Bronchial epithelial cell (primary cell): Measurements from ENCODE around the gene DKKL1. TPM values are rescaled to one million over a fixed set of nuclear protein-coding genes. Genes with fewer than 3 reads are reported as not detected.

Experiments used
- DNase-seq: peaks from one replicate; pipeline ENCODE4 v3.0.0-alpha.2; 2010; ENCODE audit warnings: low read depth
- FAIRE-seq: peaks from 2 replicates; lab custom pipeline; 2011; peaks lifted over from hg19 to GRCh38; lab: Jason Lieb, UNC
- H3K27me3 ChIP-seq: 2 replicates; pipeline ENCODE4 v1.5.1; 2011; ENCODE audit warnings: low read length; ENCODE audit not compliant: control insufficient read depth, insufficient read depth
- H3K36me3 ChIP-seq: 2 replicates; pipeline ENCODE4 v1.5.1; 2011; ENCODE audit warnings: low read length; ENCODE audit not compliant: control insufficient read depth, insufficient read depth
- H3K4me3 ChIP-seq: 2 replicates; pipeline ENCODE4 v1.5.1; 2011; ENCODE audit warnings: mild to moderate bottlenecking, low read depth, low read length, control low read depth
- total RNA-seq: library from RNA; depleted of rRNA; stranded (reverse); fragments of >200 nt; gene quantifications from 2 replicates; pipeline ENCODE4 v1.2.1, GENCODE V29; 2014
- TF ChIP-seq, protein P1 (sequence below): IDR thresholded peaks from 2 replicates; pipeline ENCODE4 v1.5.1; 2011; ENCODE audit warnings: mild to moderate bottlenecking, moderate library complexity, low read length, control low read depth, inconsistent platforms; ENCODE audit not compliant: insufficient read depth, severe bottlenecking

Gene DKKL1
- total RNA-seq, 1 donor from 2014 or later = not detected

DNA sequence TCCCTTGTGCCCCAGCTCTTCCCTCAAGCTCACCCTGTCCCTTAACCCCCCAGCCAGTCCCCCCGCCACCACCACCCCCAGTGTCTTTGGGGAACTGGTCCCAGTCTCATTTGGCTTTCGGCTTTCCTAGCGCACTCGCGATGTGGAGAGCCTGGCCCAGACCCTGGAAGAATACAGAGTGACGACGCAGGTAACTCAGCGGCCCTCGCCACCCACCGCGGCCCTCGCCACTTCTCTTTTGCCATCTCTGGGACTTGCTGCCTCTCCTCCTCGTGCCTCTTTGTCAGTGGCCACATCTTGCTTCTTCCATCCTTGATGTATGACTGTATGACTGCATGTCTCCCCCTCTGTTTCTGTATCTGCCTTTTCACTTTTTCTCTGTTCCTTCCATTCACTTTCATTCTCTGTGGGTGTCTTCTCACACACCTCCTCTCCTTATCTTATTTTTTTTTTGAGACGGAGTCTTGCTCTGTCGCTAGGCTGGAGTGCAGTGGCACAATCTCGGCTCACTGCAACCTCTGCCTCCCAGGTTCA lies 43.9 kb downstream of the DKKL1 start:
- no peaks in the 10 kb centered on the region for H3K36me3 ChIP-seq
- FAIRE-seq = no peak
- TF ChIP-seq, protein P1, sequence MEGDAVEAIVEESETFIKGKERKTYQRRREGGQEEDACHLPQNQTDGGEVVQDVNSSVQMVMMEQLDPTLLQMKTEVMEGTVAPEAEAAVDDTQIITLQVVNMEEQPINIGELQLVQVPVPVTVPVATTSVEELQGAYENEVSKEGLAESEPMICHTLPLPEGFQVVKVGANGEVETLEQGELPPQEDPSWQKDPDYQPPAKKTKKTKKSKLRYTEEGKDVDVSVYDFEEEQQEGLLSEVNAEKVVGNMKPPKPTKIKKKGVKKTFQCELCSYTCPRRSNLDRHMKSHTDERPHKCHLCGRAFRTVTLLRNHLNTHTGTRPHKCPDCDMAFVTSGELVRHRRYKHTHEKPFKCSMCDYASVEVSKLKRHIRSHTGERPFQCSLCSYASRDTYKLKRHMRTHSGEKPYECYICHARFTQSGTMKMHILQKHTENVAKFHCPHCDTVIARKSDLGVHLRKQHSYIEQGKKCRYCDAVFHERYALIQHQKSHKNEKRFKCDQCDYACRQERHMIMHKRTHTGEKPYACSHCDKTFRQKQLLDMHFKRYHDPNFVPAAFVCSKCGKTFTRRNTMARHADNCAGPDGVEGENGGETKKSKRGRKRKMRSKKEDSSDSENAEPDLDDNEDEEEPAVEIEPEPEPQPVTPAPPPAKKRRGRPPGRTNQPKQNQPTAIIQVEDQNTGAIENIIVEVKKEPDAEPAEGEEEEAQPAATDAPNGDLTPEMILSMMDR = no peak

DNA sequence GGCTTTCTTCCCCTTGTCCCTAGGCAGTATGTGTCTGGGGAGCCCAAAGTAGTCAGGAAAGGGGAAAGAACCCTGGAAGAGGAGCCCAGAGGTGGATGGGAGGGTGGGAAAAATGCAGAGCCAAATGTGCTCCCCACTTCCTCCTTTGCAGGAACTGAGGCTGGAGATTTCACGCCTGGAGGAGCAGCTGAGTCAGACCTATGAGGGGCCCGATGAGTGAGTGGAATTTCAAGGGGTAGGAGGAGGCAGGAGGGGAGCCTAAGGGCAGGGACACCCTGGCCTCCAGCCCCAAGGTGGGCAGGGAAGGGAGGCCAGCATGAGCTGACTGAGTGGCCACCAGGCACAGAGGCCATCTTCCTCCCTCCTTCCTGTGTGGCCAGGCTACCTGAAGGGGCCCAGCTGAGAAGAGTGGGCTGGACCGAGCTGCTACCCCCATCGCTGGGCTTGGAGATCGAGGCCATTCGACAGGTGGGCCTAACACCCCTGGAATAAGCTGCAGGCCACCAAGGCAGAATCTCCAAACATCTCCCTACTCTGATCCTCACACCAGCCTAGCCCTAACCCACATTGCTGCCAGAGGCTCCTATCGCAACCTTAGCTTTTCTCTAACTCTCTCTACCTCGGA lies 45.3 kb downstream of the DKKL1 start:
- no peak for FAIRE-seq
- Histone ChIP-seq H3K36me3 (no peaks in the 10 kb centered on the region), H3K4me3 (no peak overlapping the region), H3K27me3 (no peaks in the 10 kb centered on the region)
- TF ChIP-seq, protein P1 = no peak
- DNase-seq = peak; percentile 35

More for the DNA sequence above, 43.9 kb downstream of the DKKL1 start:
- DNase-seq = no peak
- H3K27me3 ChIP-seq = no peaks in the 10 kb centered on the region
- no peak overlapping the region for H3K4me3 ChIP-seq

DNA sequence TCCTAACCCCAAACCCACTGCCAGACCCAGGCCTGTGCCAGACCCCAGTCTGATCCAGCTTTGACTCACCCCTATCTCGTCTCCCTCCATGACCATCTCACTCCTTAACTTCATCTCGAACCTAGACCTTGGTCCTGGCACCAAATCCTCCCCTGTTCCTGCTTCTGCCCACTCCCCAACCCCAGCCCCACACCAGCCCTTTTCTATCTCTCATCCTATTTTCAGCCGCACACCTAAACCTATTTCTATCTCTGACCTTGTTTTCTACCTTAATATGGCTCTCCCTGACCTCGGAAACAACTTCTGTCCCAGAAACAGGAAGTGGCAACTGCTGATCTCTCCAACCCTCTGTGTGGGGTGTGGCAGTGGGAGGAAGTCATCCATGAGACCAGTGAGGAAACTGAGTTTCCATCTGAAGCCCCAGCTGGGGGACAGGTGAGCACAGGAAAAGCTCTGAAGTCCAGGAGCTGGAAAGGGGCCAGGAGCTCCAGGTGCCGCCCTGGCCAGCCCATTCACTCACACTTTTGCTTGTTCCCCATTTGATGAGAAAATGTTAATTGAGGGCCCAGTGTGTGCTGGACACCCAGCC lies 45.9 kb downstream of the DKKL1 start:
- Histone ChIP-seq H3K36me3 (no peaks in the 10 kb centered on the region), H3K4me3 (no peak overlapping the region), H3K27me3 (no peaks in the 10 kb centered on the region)
- TF ChIP-seq, protein P1 = no peak
- FAIRE-seq (no peak), DNase-seq (no peak)

DNA sequence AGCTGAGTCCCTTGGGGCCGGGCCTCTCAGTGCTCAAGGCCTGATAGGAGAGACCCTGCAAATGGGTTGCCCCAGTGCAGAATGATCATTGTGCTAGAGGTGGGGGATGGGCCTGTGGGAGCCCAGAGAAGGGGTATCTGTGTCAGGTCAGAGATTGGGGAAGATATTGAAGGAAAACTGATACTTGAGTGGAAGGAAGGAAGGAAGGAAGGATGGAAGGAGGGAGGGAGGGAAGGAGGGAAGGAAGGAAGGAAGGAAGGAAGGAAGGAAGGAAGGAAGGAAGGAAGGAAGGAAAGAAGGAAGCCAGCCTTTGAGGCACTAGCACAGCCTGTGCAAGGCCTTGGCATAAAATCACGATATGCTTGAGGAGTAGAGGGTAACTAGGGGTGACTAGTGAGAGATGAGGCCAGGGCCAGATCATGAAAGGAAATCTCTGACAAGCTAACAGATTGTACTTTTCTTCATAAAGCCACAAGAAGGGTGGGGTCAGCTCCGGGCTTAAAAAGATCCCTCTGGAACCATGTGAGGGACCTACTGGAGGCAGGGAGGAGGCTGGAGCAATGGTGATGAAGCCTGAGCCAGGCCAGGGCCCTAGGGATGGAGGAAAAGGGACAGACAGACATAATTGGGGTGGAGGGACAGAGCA lies 48.1 kb downstream of the DKKL1 start:
- DNase-seq (no peak), FAIRE-seq (no peak)
- TF ChIP-seq, protein P1 = no peak
- H3K27me3 ChIP-seq = peaks cover 2% of the 10 kb centered on the region
- H3K36me3 ChIP-seq = no peaks in the 10 kb centered on the region
- H3K4me3 ChIP-seq = no peak overlapping the region

DNA sequence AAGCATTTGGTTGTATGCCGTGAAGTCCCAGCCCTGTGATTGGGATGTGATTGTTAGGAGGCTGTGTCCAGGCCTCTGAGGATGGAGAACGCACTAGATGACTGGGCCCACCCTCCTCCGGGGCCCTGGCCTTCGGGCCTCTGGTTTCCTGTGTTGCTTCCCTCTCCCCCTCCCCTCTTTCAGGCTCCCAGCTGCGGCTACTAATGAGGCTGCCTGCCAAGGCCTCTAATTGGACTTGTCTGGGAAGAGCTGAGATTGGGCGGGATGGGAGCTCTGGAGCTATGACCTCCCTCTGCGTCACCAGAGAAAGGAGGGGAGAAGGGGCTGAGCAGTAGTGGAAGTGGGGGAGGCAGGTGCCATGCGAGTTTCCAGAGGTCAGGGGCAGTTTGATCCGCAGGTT lies 49.7 kb downstream of the DKKL1 start:
- Histone ChIP-seq H3K36me3 (no peaks in the 10 kb centered on the region), H3K4me3 (no peak overlapping the region), H3K27me3 (peaks cover 10% of the 10 kb centered on the region)
- no peak for DNase-seq
- FAIRE-seq = no peak
- TF ChIP-seq, protein P1 = no peak
